Measurements from ENCODE around the gene PLXNB2. TPM values are rescaled to one million over a fixed set of nuclear protein-coding genes. Genes with fewer than 3 reads are reported as not detected.

Gene PLXNB2
- total RNA-seq, 1 experiment from 2014 or later: 155 TPM

DNA sequence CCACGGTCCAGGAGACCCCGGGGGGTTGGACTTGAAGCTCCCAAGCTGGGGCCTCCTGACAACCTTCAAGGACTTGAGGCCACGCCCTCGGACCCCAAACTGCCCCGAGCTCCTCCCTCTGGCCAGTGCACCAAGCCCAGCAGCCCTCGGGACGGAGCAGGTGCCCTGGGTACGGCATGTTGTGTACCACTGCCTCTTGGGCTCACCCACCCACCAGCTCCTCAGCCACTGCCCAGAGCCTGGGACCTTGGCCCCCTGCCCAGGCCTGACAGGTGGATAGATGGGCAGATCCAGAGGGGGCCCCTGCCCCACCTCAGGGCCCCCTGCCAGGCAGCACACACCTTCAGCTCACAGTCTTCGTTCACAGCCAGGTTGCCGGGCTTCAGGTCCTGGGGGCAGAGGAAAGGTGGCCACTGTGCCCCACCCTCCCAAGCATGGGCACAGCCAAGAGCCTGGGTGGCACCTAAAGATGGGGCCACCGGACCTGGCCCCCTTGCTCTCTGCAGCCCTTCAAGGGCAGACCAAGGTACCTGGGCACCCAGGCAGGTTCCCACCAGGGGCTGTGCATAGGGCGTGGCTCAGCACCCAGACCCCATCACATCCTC is 51.1 kb downstream of the PLXNB2 start:
- Histone ChIP-seq H3K4me3 (ENCODE audit: low read depth, low read length, poor library complexity, severe bottlenecking) (no peak overlapping the region), H3K27ac (ENCODE audit: low read depth, low read length, poor library complexity, severe bottlenecking) (no peak overlapping the region), H3K9me3 (ENCODE audit: low read depth, low read length, poor library complexity, severe bottlenecking) (no peaks in the 10 kb centered on the region), H3K4me1 (ENCODE audit: insufficient read depth, low read length, poor library complexity, severe bottlenecking) (peaks cover 3% of the 10 kb centered on the region), H3K27me3 (replicated peaks; ENCODE audit: insufficient read depth, low read depth, low read length, poor library complexity) (no peaks in the 10 kb centered on the region), H3K36me3 (ENCODE audit: insufficient read depth, low read length, poor library complexity, severe bottlenecking) (no peaks in the 10 kb centered on the region)
- intact Hi-C loops (cut with micrococcal nuclease; ENCODE audit: unreplicated experiment): no loop called here
- no peak for DNase-seq (ENCODE audit: low spot score)
- ChIA-PET CTCF (no interaction called here), POLR2A (ENCODE audit: low non-redundant PET) (no interaction called here)
- TF ChIP-seq CTCF (conservative IDR thresholded peaks at IDR 0.05; ENCODE audit: low read depth, low read length): no peak
- TF ChIP-seq EZH2 (IDR thresholded peaks at IDR 0.05; ENCODE audit: borderline replicate concordance, low read depth, low read length, poor library complexity, severe bottlenecking): no peak
- BruUV-seq (replicated peaks): no TSS peak

- BruUV-seq (replicated peaks): no TSS peak
- POLR2A ChIA-PET (ENCODE audit: low non-redundant PET): no interaction called here
- DNase-seq (ENCODE audit: low spot score): no peak
- Histone ChIP-seq H3K27ac (ENCODE audit: low read depth, low read length, poor library complexity, severe bottlenecking) (no peak overlapping the region), H3K4me1 (ENCODE audit: insufficient read depth, low read length, poor library complexity, severe bottlenecking) (peaks cover 6% of the 10 kb centered on the region), H3K36me3 (ENCODE audit: insufficient read depth, low read length, poor library complexity, severe bottlenecking) (no peaks in the 10 kb centered on the region), H3K4me3 (ENCODE audit: low read depth, low read length, poor library complexity, severe bottlenecking) (no peak overlapping the region), H3K27me3 (replicated peaks; ENCODE audit: insufficient read depth, low read depth, low read length, poor library complexity) (no peaks in the 10 kb centered on the region), H3K9me3 (ENCODE audit: low read depth, low read length, poor library complexity, severe bottlenecking) (no peaks in the 10 kb centered on the region)
- intact Hi-C loops (cut with micrococcal nuclease; ENCODE audit: unreplicated experiment): no loop called here
- CTCF ChIA-PET: interaction anchor here (0.5 kb wide), 1 partner anchor 16 kb away, joined by 3 read pairs; no protein-coding TSS in a partner anchor
- no peak for TF ChIP-seq EZH2 (IDR thresholded peaks at IDR 0.05; ENCODE audit: borderline replicate concordance, low read depth, low read length, poor library complexity, severe bottlenecking)
Measured at GRCh38 chr22:50255607-50256006, 51.8 kb downstream of the PLXNB2 start.

DNA sequence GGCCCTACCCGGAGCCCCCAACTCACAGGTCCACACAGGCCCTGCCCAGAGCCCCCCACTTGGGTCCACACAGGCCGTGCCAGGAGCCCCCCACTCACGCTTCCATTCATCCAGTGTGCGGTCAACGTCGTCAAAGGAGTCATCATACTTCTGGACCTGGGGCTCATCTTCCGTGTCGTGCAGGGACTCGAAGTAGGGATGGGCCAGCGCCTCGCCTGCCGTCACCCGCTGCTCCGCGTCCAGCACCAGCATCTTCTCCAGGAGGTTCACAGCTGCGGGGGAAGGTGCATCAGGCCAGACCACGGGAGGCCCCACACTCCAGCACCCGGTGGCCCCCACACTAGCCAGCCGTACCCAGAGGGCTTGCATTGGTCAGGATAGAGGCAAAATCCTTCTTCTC is 52.3 kb downstream of the PLXNB2 start:
- ChIA-PET POLR2A (ENCODE audit: low non-redundant PET) (no interaction called here), CTCF (no interaction called here)
- BruUV-seq (replicated peaks): no TSS peak

More for the DNA sequence above, 52.3 kb downstream of the PLXNB2 start:
- H3K4me1 ChIP-seq (ENCODE audit: insufficient read depth, low read length, poor library complexity, severe bottlenecking): peaks cover 7% of the 10 kb centered on the region
- H3K9me3 ChIP-seq (ENCODE audit: low read depth, low read length, poor library complexity, severe bottlenecking): no peaks in the 10 kb centered on the region
- no peak overlapping the region for H3K4me3 ChIP-seq (ENCODE audit: low read depth, low read length, poor library complexity, severe bottlenecking)
- no peaks in the 10 kb centered on the region for H3K27me3 ChIP-seq (replicated peaks; ENCODE audit: insufficient read depth, low read depth, low read length, poor library complexity)
- DNase-seq (ENCODE audit: low spot score): no peak
- TF ChIP-seq CTCF (conservative IDR thresholded peaks at IDR 0.05; ENCODE audit: low read depth, low read length): no peak
- no peak for TF ChIP-seq EZH2 (IDR thresholded peaks at IDR 0.05; ENCODE audit: borderline replicate concordance, low read depth, low read length, poor library complexity, severe bottlenecking)
- H3K36me3 ChIP-seq (ENCODE audit: insufficient read depth, low read length, poor library complexity, severe bottlenecking): no peaks in the 10 kb centered on the region
- intact Hi-C loops (cut with micrococcal nuclease; ENCODE audit: unreplicated experiment): no loop called here
- H3K27ac ChIP-seq (ENCODE audit: low read depth, low read length, poor library complexity, severe bottlenecking): no peak overlapping the region

Measured in A673 (cell line).